H9 (cell line): ENCODE data around the gene DEGS2. TPM values are rescaled to one million over a fixed set of nuclear protein-coding genes. Genes with fewer than 3 reads are reported as not detected.

Experiments
- DNase-seq: peaks from one replicate; pipeline ENCODE4 v3.0.0-alpha.2; 2017
- H2AFZ ChIP-seq: one replicate; pipeline ENCODE4 v1.6.1; 2013; ENCODE audit warnings: mild to moderate bottlenecking, low read length, control low read depth, moderate library complexity
- H2AK5ac ChIP-seq: 2 replicates; pipeline ENCODE4 v1.6.1; 2013; ENCODE audit warnings: low read length, control low read depth, mixed read lengths; ENCODE audit not compliant: insufficient read length
- H2BK120ac ChIP-seq: one replicate; pipeline ENCODE4 v1.6.1; 2013; ENCODE audit warnings: low read depth, mild to moderate bottlenecking, low read length, control low read depth, inconsistent platforms; ENCODE audit not compliant: poor library complexity, severe bottlenecking
- H2BK12ac ChIP-seq: 2 replicates; pipeline ENCODE4 v1.6.1; 2013; ENCODE audit warnings: low read length, control low read depth, mixed read lengths, low read depth; ENCODE audit not compliant: insufficient read length
- H2BK15ac ChIP-seq: 2 replicates; pipeline ENCODE4 v1.6.1; 2013; ENCODE audit warnings: low read depth, low read length, control low read depth
- H2BK20ac ChIP-seq: one replicate; pipeline ENCODE4 v1.6.1; 2013; ENCODE audit warnings: low read depth, mild to moderate bottlenecking, low read length, control low read depth, inconsistent platforms; ENCODE audit not compliant: poor library complexity, severe bottlenecking
- H2BK5ac ChIP-seq: 2 replicates; pipeline ENCODE4 v1.6.1; 2013; ENCODE audit warnings: low read length, control low read depth, mixed read lengths; ENCODE audit not compliant: insufficient read length
- H3K14ac ChIP-seq: 2 replicates; pipeline ENCODE4 v1.6.1; 2013; ENCODE audit warnings: low read length, control low read depth; ENCODE audit not compliant: insufficient read depth
- H3K18ac ChIP-seq: 2 replicates; pipeline ENCODE4 v1.6.1; 2013; ENCODE audit warnings: low read depth, mild to moderate bottlenecking, mixed read lengths, low read length, control low read depth; ENCODE audit not compliant: insufficient read length
- H3K23ac ChIP-seq: 2 replicates; pipeline ENCODE4 v1.6.1; 2013; ENCODE audit warnings: low read length, control low read depth, mixed read lengths, low read depth; ENCODE audit not compliant: insufficient read length
- H3K23me2 ChIP-seq: 2 replicates; pipeline ENCODE4 v1.6.1; 2013; ENCODE audit warnings: low read depth, mild to moderate bottlenecking, mixed read lengths, low read length, control low read depth; ENCODE audit not compliant: insufficient read length, poor library complexity, severe bottlenecking
- H3K27ac ChIP-seq: 2 replicates; pipeline ENCODE4 v1.5.1; 2013; ENCODE audit warnings: low read length, control low read depth, mixed read lengths, low read depth; ENCODE audit not compliant: insufficient read length
- H3K27me3 ChIP-seq: 2 replicates; pipeline ENCODE4 v1.6.1; 2013; ENCODE audit warnings: low read length, control low read depth, inconsistent platforms; ENCODE audit not compliant: insufficient read depth
- H3K4ac ChIP-seq: 2 replicates; pipeline ENCODE4 v1.6.1; 2013; ENCODE audit warnings: low read depth, mild to moderate bottlenecking, control low read depth, inconsistent platforms, low read length, moderate library complexity
- H3K4me1 ChIP-seq: 2 replicates; pipeline ENCODE4 v1.6.1; 2013; ENCODE audit warnings: low read length, control low read depth, inconsistent platforms; ENCODE audit not compliant: insufficient read depth
- H3K4me2 ChIP-seq: 2 replicates; pipeline ENCODE4 v1.6.1; 2013; ENCODE audit warnings: low read length, control low read depth, mixed read lengths; ENCODE audit not compliant: insufficient read length, insufficient read depth
- H3K56ac ChIP-seq: 2 replicates; pipeline ENCODE4 v1.6.1; 2013; ENCODE audit warnings: low read depth, mild to moderate bottlenecking, mixed read lengths, low read length, control low read depth; ENCODE audit not compliant: insufficient read length
- H3K79me1 ChIP-seq: 2 replicates; pipeline ENCODE4 v1.6.1; 2013; ENCODE audit warnings: low read depth, mild to moderate bottlenecking, moderate library complexity, low read length, control low read depth, inconsistent platforms; ENCODE audit not compliant: insufficient read depth, poor library complexity, severe bottlenecking
- H3K79me2 ChIP-seq: 2 replicates; pipeline ENCODE4 v1.6.1; 2013; ENCODE audit warnings: low read length, control low read depth, inconsistent platforms; ENCODE audit not compliant: insufficient read depth
- H3K9ac ChIP-seq: 2 replicates; pipeline ENCODE4 v1.6.1; 2013; ENCODE audit warnings: low read length, control low read depth, mixed read lengths; ENCODE audit not compliant: insufficient read length; ENCODE audit errors: extremely low read depth
- H3K9me3 ChIP-seq: one replicate; pipeline ENCODE4 v1.6.1; 2013; ENCODE audit warnings: low read depth, low read length, inconsistent platforms; ENCODE audit not compliant: control insufficient read depth
- H3T11ph ChIP-seq: one replicate; pipeline ENCODE4 v1.6.1; 2013; ENCODE audit warnings: mild to moderate bottlenecking, low read length, control low read depth, inconsistent platforms
- H4K20me1 ChIP-seq: one replicate; pipeline ENCODE4 v1.6.1; 2013; ENCODE audit not compliant: control insufficient read depth, insufficient read length, insufficient read depth
- H4K5ac ChIP-seq: 2 replicates; pipeline ENCODE4 v1.6.1; 2013; ENCODE audit warnings: low read depth, mild to moderate bottlenecking, mixed read lengths, low read length, control low read depth; ENCODE audit not compliant: insufficient read length
- H4K8ac ChIP-seq: replicated peaks from 2 replicates; pipeline ENCODE4 v1.6.1; 2013; ENCODE audit warnings: low read length, control low read depth, mixed read lengths, low read depth; ENCODE audit not compliant: insufficient read length
- H4K91ac ChIP-seq: 2 replicates; pipeline ENCODE4 v1.6.1; 2013; ENCODE audit warnings: low read depth, mild to moderate bottlenecking, moderate library complexity, mixed read lengths, low read length, control low read depth; ENCODE audit not compliant: insufficient read length
- H3K27ac Mint-ChIP-seq, 3 experiments: 2 replicates in 2 of 3; 3 replicates in 1 of 3; pipeline ENCODE4 v1.8.0; 2020 to 2021; ENCODE audit warnings: mixed read lengths in 3 of 3, mild to moderate bottlenecking in 1 of 3, moderate library complexity in 1 of 3
- H3K27me3 Mint-ChIP-seq: 2 replicates; pipeline ENCODE4 v1.8.0; 2021; ENCODE audit warnings: low read depth, mild to moderate bottlenecking, moderate library complexity, mixed read lengths
- H3K36me3 Mint-ChIP-seq, 3 experiments: 2 replicates in 2 of 3; 3 replicates in 1 of 3; pipeline ENCODE4 v1.8.0; 2020 to 2021; ENCODE audit warnings: low read depth in 3 of 3, mixed read lengths in 3 of 3; ENCODE audit not compliant: insufficient read depth in 1 of 3
- H3K4me1 Mint-ChIP-seq, 2 experiments: 2 replicates each; pipeline ENCODE4 v1.8.0; 2020; ENCODE audit warnings: mixed read lengths in 2 of 2
- H3K4me3 Mint-ChIP-seq, 2 experiments: 2 replicates in 1 of 2; 3 replicates in 1 of 2; pipeline ENCODE4 v1.8.0; 2020 to 2021; ENCODE audit warnings: mild to moderate bottlenecking in 2 of 2, mixed read lengths in 2 of 2, moderate library complexity in 1 of 2
- H3K9me3 Mint-ChIP-seq, 2 experiments: 2 replicates in 1 of 2; 3 replicates in 1 of 2; pipeline ENCODE4 v1.8.0; 2020; ENCODE audit warnings: mild to moderate bottlenecking in 2 of 2, mixed read lengths in 2 of 2, moderate library complexity in 1 of 2
- CTCF ChIP-seq: fragments of 200-600 bp; sonication (generic); conservative IDR thresholded peaks from 3 replicates; pipeline ENCODE4 v1.8.0; 2021; ENCODE audit warnings: antibody characterized with exemption, mild to moderate bottlenecking
- WGBS: extraction: QIAGEN DNeasy Blood & Tissue Kit; methylation state at CpG from one replicate; pipeline ENCODE4 v1.1.7; 2013; ENCODE audit warnings: missing lambda C conversion rate, low lambda C conversion rate, mixed read lengths; ENCODE audit not compliant: insufficient read length; ENCODE audit errors: extremely low coverage; 5-methylcytosine and 5-hydroxymethylcytosine counted together
- total RNA-seq: library from RNA; stranded (reverse); gene quantifications from 2 replicates; pipeline ENCODE4 v1.2.1, GENCODE V29; 2021

Gene DEGS2
- total RNA-seq, 1 experiment from 2014 or later = 0.72 TPM

GRCh38 chr14:100132903-100133510 lies 26.4 kb downstream of the DEGS2 start:
- Histone ChIP-seq H3K79me1 (no peaks in the 10 kb centered on the region), H3T11ph (no peak overlapping the region), H3K9ac (no peak overlapping the region), H3K79me2 (no peaks in the 10 kb centered on the region), H2AFZ (no peak overlapping the region), H3K27ac (no peak overlapping the region), H3K23me2 (no peaks in the 10 kb centered on the region), H3K23ac (no peak overlapping the region), H3K14ac (no peak overlapping the region), H3K4me2 (no peak overlapping the region), H3K9me3 (no peaks in the 10 kb centered on the region), H4K20me1 (no peaks in the 10 kb centered on the region), H3K4me1 (no peaks in the 10 kb centered on the region), H3K18ac (no peak overlapping the region), H2BK15ac (no peak overlapping the region), H4K8ac (no peak overlapping the region), H2BK20ac (no peak overlapping the region), H2BK5ac (no peak overlapping the region), H3K56ac (no peak overlapping the region), H4K5ac (no peak overlapping the region), H2BK12ac (no peak overlapping the region), H2AK5ac (no peak overlapping the region), H2BK120ac (no peak overlapping the region), H4K91ac (no peak overlapping the region), H3K27me3 (no peaks in the 10 kb centered on the region), H3K4ac (no peak overlapping the region)
- TF ChIP-seq CTCF = no peak
- Mint-ChIP-seq H3K27me3 (no peaks in the 10 kb centered on the region; the same call in 1 of the 2 replicates), H3K36me3 (peaks cover 6 to 18% (median 13%) of the 10 kb centered on the region in 3 experiments; a peak in 5 of 7 replicates), H3K9me3 (no peaks in the 10 kb centered on the region), H3K27ac (no peak overlapping the region), H3K4me1 (peaks cover 12 to 23% of the 10 kb centered on the region in 2 experiments), H3K4me3 (no peak overlapping the region)
- no peak for DNase-seq
- WGBS = no CpG with 5 or more reads among the region's 12 CpGs
